ENCODE results near the gene RORC.

DNA sequence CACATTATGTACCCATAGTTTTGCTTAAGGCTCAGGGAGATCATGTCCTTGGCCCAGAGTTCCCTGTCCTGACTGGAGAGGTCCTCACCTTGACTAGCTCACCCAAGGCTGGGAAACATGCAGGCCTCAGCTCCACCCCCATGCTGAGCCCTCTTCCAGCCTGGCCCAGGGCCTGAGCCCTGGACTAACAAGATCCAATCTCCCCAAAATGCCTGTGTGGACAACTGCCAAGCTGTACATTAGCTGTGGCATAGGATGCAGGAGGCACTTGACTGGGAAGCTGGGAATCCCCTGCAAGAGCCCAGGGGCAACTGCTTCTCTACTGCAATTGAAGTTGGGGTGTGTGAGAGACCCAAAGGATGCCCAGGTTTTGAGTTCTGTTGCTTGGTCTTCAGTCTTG lies 28.4 kb downstream of the RORC start:
- TF ChIP-seq, protein P1, sequence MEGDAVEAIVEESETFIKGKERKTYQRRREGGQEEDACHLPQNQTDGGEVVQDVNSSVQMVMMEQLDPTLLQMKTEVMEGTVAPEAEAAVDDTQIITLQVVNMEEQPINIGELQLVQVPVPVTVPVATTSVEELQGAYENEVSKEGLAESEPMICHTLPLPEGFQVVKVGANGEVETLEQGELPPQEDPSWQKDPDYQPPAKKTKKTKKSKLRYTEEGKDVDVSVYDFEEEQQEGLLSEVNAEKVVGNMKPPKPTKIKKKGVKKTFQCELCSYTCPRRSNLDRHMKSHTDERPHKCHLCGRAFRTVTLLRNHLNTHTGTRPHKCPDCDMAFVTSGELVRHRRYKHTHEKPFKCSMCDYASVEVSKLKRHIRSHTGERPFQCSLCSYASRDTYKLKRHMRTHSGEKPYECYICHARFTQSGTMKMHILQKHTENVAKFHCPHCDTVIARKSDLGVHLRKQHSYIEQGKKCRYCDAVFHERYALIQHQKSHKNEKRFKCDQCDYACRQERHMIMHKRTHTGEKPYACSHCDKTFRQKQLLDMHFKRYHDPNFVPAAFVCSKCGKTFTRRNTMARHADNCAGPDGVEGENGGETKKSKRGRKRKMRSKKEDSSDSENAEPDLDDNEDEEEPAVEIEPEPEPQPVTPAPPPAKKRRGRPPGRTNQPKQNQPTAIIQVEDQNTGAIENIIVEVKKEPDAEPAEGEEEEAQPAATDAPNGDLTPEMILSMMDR (conservative IDR thresholded peaks at IDR 0.05 in 1 of 2, IDR thresholded peaks at IDR 0.05 in 1 of 2; ENCODE audit: extremely low read depth in 1 of 2, insufficient read depth in 1 of 2, low read depth in 1 of 2, low read length in 2 of 2) = no peak
- TF ChIP-seq EZH2 (IDR thresholded peaks at IDR 0.05; ENCODE audit: borderline replicate concordance, low read length) = no peak
